HG03469 (cell line): Measurements from ENCODE around the gene RBPMS2.
"Not testable (repeated sequence)": the region's sequence is repeated elsewhere in the genome, so short reads cannot be mapped to it uniquely, and the experiment has no call there.

Experiments
- ATAC-seq: cut with Tn5 transposase; IDR thresholded peaks from one replicate; pipeline ENCODE4 v1.9.1; 2021; ENCODE audit warnings: mild to moderate bottlenecking, moderate library complexity, moderate number of reproducible peaks; ENCODE audit not compliant: unreplicated experiment

Gene RBPMS2

GRCh38 chr15:64755427-64755940, 19.9 kb downstream of the RBPMS2 start:
- ATAC-seq: no peak

GRCh38 chr15:64754663-64755426, 20.5 kb downstream of the RBPMS2 start:
- ATAC-seq: no peak

- no peak for ATAC-seq
Measured at GRCh38 chr15:64753480-64754185, 21.8 kb downstream of the RBPMS2 start.

GRCh38 chr15:64751464-64751863, 23.9 kb downstream of the RBPMS2 start:
- ATAC-seq: no peak

GRCh38 chr15:64749999-64750657, 25.3 kb downstream of the RBPMS2 start:
- ATAC-seq: no peak

- no peak for ATAC-seq
Measured at GRCh38 chr15:64749167-64749566, 26.2 kb downstream of the RBPMS2 start.

- no peak for ATAC-seq
Measured at GRCh38 chr15:64748251-64748650, 27.1 kb downstream of the RBPMS2 start.

- ATAC-seq: no peak
Measured at GRCh38 chr15:64747578-64747977, 27.8 kb downstream of the RBPMS2 start.

- no peak for ATAC-seq
Measured at GRCh38 chr15:64746921-64747320, 28.5 kb downstream of the RBPMS2 start.

- ATAC-seq: no peak
Measured at GRCh38 chr15:64746356-64746755, 29.0 kb downstream of the RBPMS2 start.

- ATAC-seq: no peak
Measured at GRCh38 chr15:64743691-64744090, 31.7 kb downstream of the RBPMS2 start.

GRCh38 chr15:64742921-64743320, 32.5 kb downstream of the RBPMS2 start:
- no peak for ATAC-seq

- no peak for ATAC-seq
Measured at GRCh38 chr15:64742385-64742784, 33.0 kb downstream of the RBPMS2 start.

- not testable (repeated sequence) for ATAC-seq
Measured at GRCh38 chr15:64741708-64742107, 33.7 kb downstream of the RBPMS2 start.

- no peak for ATAC-seq
Measured at GRCh38 chr15:64740311-64741170, 34.8 kb downstream of the RBPMS2 start.

- ATAC-seq: no peak
Measured at GRCh38 chr15:64739577-64740143, 35.7 kb downstream of the RBPMS2 start.

- no peak for ATAC-seq
Measured at GRCh38 chr15:64739156-64739555, 36.2 kb downstream of the RBPMS2 start.

- no peak for ATAC-seq
Measured at GRCh38 chr15:64738226-64739095, 36.9 kb downstream of the RBPMS2 start.

- no peak for ATAC-seq
Measured at GRCh38 chr15:64732156-64732860, 43.1 kb downstream of the RBPMS2 start.
